Left lung (tissue), 14 donors: Measurements from ENCODE around the gene AHCYL1. TPM values are rescaled to one million over a fixed set of nuclear protein-coding genes. Genes with fewer than 3 reads are reported as not detected.
A peak's percentile ranks its signal among the peaks of the same experiment; 100 is the strongest.

Source experiments
- ATAC-seq: fragments of 200-7000 bp; cut with Tn5 transposase; one replicate; pipeline ENCODE4 v1.9.1; 2020; ENCODE audit warnings: moderate library complexity
- DNase-seq, 4 donors: peaks; one replicate each; pipeline ENCODE4 v3.0.0-alpha.2; 2013 to 2020
- H3K27ac ChIP-seq, 2 donors: fragments of 200-600 bp; sonication (generic) in 1 of 2; one replicate each; pipeline versions ENCODE4 v1.5.0 to v1.8.0; 2020 to 2021
- H3K27me3 ChIP-seq, 2 donors: fragments of 200-600 bp; sonication (generic) in 1 of 2; one replicate each; pipeline versions ENCODE4 v1.5.0 to v1.8.0; 2020 to 2021
- H3K36me3 ChIP-seq, 2 donors: fragments of 200-600 bp; sonication (generic) in 1 of 2; one replicate each; pipeline versions ENCODE4 v1.5.0 to v1.8.0; 2020 to 2021
- H3K4me1 ChIP-seq, 2 donors: fragments of 200-600 bp; one replicate each; pipeline ENCODE4 v1.8.0; 2021
- H3K4me3 ChIP-seq, 2 donors: fragments of 200-600 bp; sonication (generic) in 1 of 2; one replicate each; pipeline versions ENCODE4 v1.5.0 to v1.8.0; 2020 to 2021; ENCODE audit warnings: mild to moderate bottlenecking in 1 of 2
- H3K9me3 ChIP-seq, 2 donors: fragments of 200-600 bp; sonication (generic) in 1 of 2; one replicate each; pipeline versions ENCODE4 v1.5.0 to v1.8.0; 2020 to 2021
- intact Hi-C, 2 donors: fragments of 100-400 bp; cut with DNase I; formaldehyde crosslinking; loops; one replicate each; pipeline versions ENCODE4 v1.11.2 to v1.14.2; 2022
- long read RNA-seq, 12 donors: library from polyadenylated mRNA in 2 of 12; unstranded in 2 of 12; transcript quantifications; one replicate each; pipeline ENCODE4 v2.0.0 and lab custom pipeline, GENCODE V29; 2019 to 2026
- polyA plus RNA-seq, 6 donors: library from polyadenylated mRNA; unstranded; fragments of 120-200 nt; gene quantifications; one replicate each; pipeline ENCODE4 v1.2.1, GENCODE V29; 2013; ENCODE audit not compliant: insufficient read length in 6 of 6
- total RNA-seq, 2 donors: library from RNA; stranded (reverse); fragmentation: NEBNext Ultra II Directional; extraction: Animal tissue kit (Norgen Biotek cat#: 25700); gene quantifications; one replicate each; pipeline ENCODE4 v1.2.1, GENCODE V29; 2021
- TF ChIP-seq, protein P1 (sequence below), 2 donors: fragments of 200-600 bp; sonication (generic) in 1 of 2; IDR thresholded peaks; one replicate each; pipeline versions ENCODE4 v1.5.0 to v1.8.0; 2021; ENCODE audit warnings: antibody characterized with exemption in 2 of 2
- donor health status: DM: no; HTN: yes; CAD: no.
- donor health status: DM: no; HTN: no; CAD: no.

Gene AHCYL1
- total RNA-seq (100 to 1,000 TPM in 1 of 2 donors, 10 to 100 TPM in 1; 79.3 to 116 TPM), polyA plus RNA-seq (10 to 100 TPM; 73.3 to 92.6 (median 83.9) TPM)
- long read RNA-seq, donor 1, full-length matches to known transcripts = 28 of 79 reads
- long read RNA-seq, donor 1, partial matches to known transcripts = 51 of 79 reads
- long read RNA-seq, donor 1, other reads (novel, unspliced or antisense) = 0 of 79 reads
- long read RNA-seq, donor 2, full-length matches to known transcripts = 16 of 16 reads
- long read RNA-seq, donor 2, partial matches to known transcripts = 0 of 16 reads
- long read RNA-seq, donor 2, other reads (novel, unspliced or antisense) = 0 of 16 reads
- long read RNA-seq, donor 3, full-length matches to known transcripts = 12 of 12 reads
- long read RNA-seq, donor 3, partial matches to known transcripts = 0 of 12 reads
- long read RNA-seq, donor 3, other reads (novel, unspliced or antisense) = 0 of 12 reads
- long read RNA-seq, donor 4, full-length matches to known transcripts = 4 of 16 reads
- long read RNA-seq, donor 4, partial matches to known transcripts = 8 of 16 reads
- long read RNA-seq, donor 4, other reads (novel, unspliced or antisense) = 4 of 16 reads
- long read RNA-seq, donor 5, full-length matches to known transcripts = 10 of 10 reads
- long read RNA-seq, donor 5, partial matches to known transcripts = 0 of 10 reads
- long read RNA-seq, donor 5, other reads (novel, unspliced or antisense) = 0 of 10 reads
- long read RNA-seq, donor 6, full-length matches to known transcripts = 8 of 8 reads
- long read RNA-seq, donor 6, partial matches to known transcripts = 0 of 8 reads
- long read RNA-seq, donor 6, other reads (novel, unspliced or antisense) = 0 of 8 reads
- long read RNA-seq, donor 7, full-length matches to known transcripts = 6 of 6 reads
- long read RNA-seq, donor 7, partial matches to known transcripts = 0 of 6 reads
- long read RNA-seq, donor 7, other reads (novel, unspliced or antisense) = 0 of 6 reads
- long read RNA-seq, donor 8, full-length matches to known transcripts = 17 of 44 reads
- long read RNA-seq, donor 8, partial matches to known transcripts = 27 of 44 reads
- long read RNA-seq, donor 8, other reads (novel, unspliced or antisense) = 0 of 44 reads
- long read RNA-seq, donor 9 = 0 reads
- long read RNA-seq, donor 10, full-length matches to known transcripts = 7 of 8 reads
- long read RNA-seq, donor 10, partial matches to known transcripts = 1 of 8 reads
- long read RNA-seq, donor 10, other reads (novel, unspliced or antisense) = 0 of 8 reads
- long read RNA-seq, donor 11, full-length matches to known transcripts = 51 of 51 reads
- long read RNA-seq, donor 11, partial matches to known transcripts = 0 of 51 reads
- long read RNA-seq, donor 11, other reads (novel, unspliced or antisense) = 0 of 51 reads
- long read RNA-seq, donor 12, full-length matches to known transcripts = 15 of 23 reads
- long read RNA-seq, donor 12, partial matches to known transcripts = 8 of 23 reads
- long read RNA-seq, donor 12, other reads (novel, unspliced or antisense) = 0 of 23 reads

DNA sequence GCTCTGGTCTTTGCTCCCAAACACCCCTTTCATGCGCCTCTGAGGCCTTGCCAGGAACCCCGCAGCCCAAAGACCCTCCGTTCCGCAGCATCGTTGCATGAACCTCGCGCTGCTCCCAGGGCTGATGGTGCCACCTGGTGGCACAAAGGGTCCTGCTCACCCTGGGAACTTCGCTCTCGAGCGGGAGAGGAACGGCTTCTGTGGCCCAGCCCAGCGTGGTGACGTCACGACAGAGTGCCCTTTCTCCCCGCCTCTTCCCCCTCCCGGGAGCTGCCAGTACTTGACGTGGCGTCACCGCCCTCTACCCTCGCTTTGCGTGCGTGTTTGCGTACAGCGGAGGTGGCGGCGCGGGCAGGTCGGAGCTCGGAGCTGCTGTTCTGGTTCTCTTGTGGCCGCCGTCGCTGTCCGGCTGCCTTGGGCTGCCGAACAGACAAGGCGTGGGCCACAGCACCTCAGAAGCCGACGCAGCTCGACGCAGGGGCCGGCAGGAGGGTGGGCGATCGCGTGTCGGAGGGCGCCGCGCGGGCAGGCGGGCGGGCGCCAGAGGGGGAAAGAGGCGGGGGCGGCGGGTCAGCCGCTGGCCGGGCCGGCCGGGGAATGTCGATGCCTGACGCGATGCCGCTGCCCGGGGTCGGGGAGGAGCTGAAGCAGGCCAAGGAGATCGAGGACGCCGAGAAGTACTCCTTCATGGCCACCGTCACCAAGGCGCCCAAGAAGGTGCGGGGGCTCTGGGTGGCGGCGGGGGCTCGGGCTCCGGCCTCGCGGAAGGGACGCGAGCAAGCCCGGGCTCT lies at the start of gene AHCYL1:
Gene AHCYL1, plus strand, starts transcription at position 310 of the 791 bp plus-strand sequence. Its CDS starts 288 bp downstream, at position 598.
- ATAC-seq (peak; percentile 96), DNase-seq (peak; percentile 99 to 100 (median 100))
- Histone ChIP-seq H3K36me3 (no peaks in the 10 kb centered on the region), H3K4me1 (peaks cover 16 to 55% of the 10 kb centered on the region in 2 donors), H3K4me3 (peak within 1 kb of the TSS; percentile 45 to 68), H3K9me3 (no peaks in the 10 kb centered on the region), H3K27me3 (no peaks in the 10 kb centered on the region), H3K27ac (peak within 1 kb of the TSS; percentile 93 to 94)
- intact Hi-C loops = loop anchor here (2.0 to 10.0 kb wide), 5 partner anchors 192 to 440 kb away; partner anchors contain the start of gene GNAI3 (in 1 of the 2)
- TF ChIP-seq, protein P1, sequence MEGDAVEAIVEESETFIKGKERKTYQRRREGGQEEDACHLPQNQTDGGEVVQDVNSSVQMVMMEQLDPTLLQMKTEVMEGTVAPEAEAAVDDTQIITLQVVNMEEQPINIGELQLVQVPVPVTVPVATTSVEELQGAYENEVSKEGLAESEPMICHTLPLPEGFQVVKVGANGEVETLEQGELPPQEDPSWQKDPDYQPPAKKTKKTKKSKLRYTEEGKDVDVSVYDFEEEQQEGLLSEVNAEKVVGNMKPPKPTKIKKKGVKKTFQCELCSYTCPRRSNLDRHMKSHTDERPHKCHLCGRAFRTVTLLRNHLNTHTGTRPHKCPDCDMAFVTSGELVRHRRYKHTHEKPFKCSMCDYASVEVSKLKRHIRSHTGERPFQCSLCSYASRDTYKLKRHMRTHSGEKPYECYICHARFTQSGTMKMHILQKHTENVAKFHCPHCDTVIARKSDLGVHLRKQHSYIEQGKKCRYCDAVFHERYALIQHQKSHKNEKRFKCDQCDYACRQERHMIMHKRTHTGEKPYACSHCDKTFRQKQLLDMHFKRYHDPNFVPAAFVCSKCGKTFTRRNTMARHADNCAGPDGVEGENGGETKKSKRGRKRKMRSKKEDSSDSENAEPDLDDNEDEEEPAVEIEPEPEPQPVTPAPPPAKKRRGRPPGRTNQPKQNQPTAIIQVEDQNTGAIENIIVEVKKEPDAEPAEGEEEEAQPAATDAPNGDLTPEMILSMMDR (IDR thresholded peaks at IDR 0.05) = peak; percentile 93 to 100

DNA sequence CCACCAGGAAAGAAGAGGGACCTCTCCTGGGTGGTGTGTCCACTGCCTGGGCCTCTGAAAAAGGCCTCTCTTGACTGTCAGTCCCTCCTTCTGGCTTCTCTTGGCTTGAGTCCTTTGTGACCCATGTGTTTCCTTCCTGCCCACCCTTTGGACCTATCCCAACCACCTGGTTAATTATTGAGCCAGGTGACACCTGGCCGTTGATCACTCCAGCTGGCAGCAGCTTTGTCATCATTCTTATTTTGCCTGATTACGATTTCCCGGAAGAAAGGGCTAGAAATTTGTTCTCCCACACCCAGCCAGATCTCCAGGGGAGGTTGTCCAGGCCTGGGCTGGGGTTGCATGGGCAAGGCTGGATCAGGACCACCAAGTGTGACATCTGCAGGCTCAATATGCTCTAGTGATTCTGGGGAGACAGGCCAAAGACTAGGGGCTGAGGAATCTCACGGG lies 49.1 kb upstream of the AHCYL1 start:
- no peaks in the 10 kb centered on the region for H3K27me3 ChIP-seq
- ATAC-seq (no peak), DNase-seq (no peak)
- H3K36me3 ChIP-seq = peaks cover 0 to 2% of the 10 kb centered on the region in 2 donors
- H3K9me3 ChIP-seq = peaks cover 0 to 23% of the 10 kb centered on the region in 2 donors
- no peak overlapping the region for H3K4me3 ChIP-seq
- intact Hi-C loops = no loop called here
- H3K4me1 ChIP-seq = peaks cover 12 to 27% of the 10 kb centered on the region in 2 donors
- TF ChIP-seq, protein P1 (IDR thresholded peaks at IDR 0.05) = no peak
- no peak overlapping the region for H3K27ac ChIP-seq

DNA sequence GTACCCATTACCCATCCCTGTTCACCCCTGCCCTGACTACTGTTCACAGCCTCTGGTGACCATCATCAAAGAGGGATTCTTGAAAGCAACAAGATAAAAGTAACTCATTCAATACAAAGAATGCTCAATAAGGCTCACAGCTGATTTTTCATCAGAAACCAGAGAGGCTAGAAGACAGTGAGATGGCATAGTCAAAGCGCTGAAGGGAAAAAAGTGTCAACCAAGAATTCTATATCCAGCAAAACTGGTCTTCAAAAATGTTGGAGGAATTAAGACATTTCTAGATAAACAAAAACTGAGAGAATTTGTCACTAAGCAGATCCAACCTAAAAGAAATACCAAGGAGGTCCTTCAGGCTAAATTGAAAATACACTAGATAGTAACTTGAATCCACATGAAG lies 46.8 kb upstream of the AHCYL1 start:
- intact Hi-C loops = no loop called here
- Histone ChIP-seq H3K9me3 (peaks cover 0 to 23% of the 10 kb centered on the region in 2 donors), H3K27me3 (no peaks in the 10 kb centered on the region), H3K4me3 (no peak overlapping the region), H3K27ac (no peak overlapping the region), H3K4me1 (peaks cover 0 to 16% of the 10 kb centered on the region in 2 donors), H3K36me3 (no peaks in the 10 kb centered on the region)
- TF ChIP-seq, protein P1 (IDR thresholded peaks at IDR 0.05) = no peak
- DNase-seq = no peak
- ATAC-seq = no peak

DNA sequence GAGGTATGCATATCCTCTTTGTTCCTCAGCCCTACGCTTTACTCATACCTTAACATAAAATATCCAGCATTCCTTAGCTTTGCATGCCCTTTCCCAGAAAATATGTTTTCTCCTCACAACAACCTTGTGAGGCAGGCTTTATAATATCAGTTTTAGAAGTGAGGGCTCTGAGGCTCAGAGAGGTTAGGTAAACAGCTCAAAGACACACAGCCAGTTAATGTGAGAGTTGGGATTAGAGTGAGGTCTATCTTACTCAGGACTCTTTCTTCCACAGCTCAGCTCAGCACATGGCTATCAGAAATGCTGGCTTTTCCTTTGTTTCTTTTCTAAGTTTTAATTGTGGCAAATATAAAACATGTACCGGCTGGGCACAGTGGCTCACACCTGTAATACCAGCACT lies 46.0 kb upstream of the AHCYL1 start:
- ATAC-seq (no peak), DNase-seq (no peak)
- Histone ChIP-seq H3K27ac (no peak overlapping the region), H3K9me3 (peaks cover 0 to 23% of the 10 kb centered on the region in 2 donors), H3K4me1 (peaks cover 0 to 16% of the 10 kb centered on the region in 2 donors), H3K4me3 (no peak overlapping the region), H3K27me3 (no peaks in the 10 kb centered on the region), H3K36me3 (no peaks in the 10 kb centered on the region)
- intact Hi-C loops = no loop called here
- TF ChIP-seq, protein P1 (IDR thresholded peaks at IDR 0.05) = no peak
